GM10847 (cell line): Measurements from ENCODE around the gene FOXE1.

Experiments
- POLR2A ChIP-seq: IDR thresholded peaks from 2 replicates; pipeline ENCODE4 v1.6.1; 2011; ENCODE audit not compliant: insufficient read length; ENCODE audit errors: extremely low read depth

Gene FOXE1

GRCh38 chr9:97854696-97855485 lies 1.9 kb downstream of the FOXE1 start:
- TF ChIP-seq POLR2A = no peak

- no peak for TF ChIP-seq POLR2A
These were observed 2.5 kb downstream of the FOXE1 start for GRCh38 chr9:97855486-97855875.

- TF ChIP-seq POLR2A = no peak
These were observed 2.9 kb downstream of the FOXE1 start for GRCh38 chr9:97855899-97856298.

GRCh38 chr9:97856857-97857605 lies 4.0 kb downstream of the FOXE1 start:
- no peak for TF ChIP-seq POLR2A

GRCh38 chr9:97857606-97858392 lies 4.8 kb downstream of the FOXE1 start:
- no peak for TF ChIP-seq POLR2A

DNA sequence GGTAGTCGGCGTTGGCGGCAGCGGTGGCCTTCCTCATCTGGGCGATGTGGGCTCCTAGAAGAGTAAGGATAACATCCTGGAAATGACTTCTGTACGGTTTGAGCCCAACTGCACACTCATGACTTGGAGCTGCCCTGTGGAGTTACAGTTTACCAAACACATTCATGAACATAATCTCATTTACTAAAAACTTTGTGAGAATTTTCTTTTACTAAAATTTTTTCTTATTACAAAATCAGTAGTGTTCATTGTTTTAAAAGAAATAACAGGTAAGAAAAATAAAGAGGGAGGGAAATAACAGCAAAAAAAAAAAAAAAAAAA lies 5.3 kb downstream of the FOXE1 start:
- TF ChIP-seq POLR2A = no peak

GRCh38 chr9:97858826-97859225 lies 5.8 kb downstream of the FOXE1 start:
- TF ChIP-seq POLR2A = no peak

- TF ChIP-seq POLR2A = no peak
These were observed 6.3 kb downstream of the FOXE1 start for GRCh38 chr9:97859346-97859745.

- TF ChIP-seq POLR2A = no peak
These were observed 7.6 kb downstream of the FOXE1 start for GRCh38 chr9:97860451-97861147.

DNA sequence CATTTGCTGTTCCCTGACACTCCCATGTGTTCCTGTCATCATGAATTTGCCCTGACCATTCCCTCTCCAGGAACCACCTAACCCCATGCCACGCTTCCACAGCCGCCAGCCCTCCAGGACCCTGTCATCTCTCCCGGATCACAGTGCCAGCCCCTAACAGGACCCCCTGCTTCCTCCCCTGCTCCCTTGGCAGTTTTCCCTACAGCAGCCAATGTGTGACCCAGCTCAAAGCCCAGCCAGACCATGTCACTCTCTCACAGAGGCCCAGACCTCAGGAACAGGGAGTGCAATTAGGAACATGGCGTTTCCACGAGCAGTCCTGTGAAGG lies 8.1 kb downstream of the FOXE1 start:
- no peak for TF ChIP-seq POLR2A

- no peak for TF ChIP-seq POLR2A
These were observed 10.3 kb downstream of the FOXE1 start for GRCh38 chr9:97863314-97863713.

DNA sequence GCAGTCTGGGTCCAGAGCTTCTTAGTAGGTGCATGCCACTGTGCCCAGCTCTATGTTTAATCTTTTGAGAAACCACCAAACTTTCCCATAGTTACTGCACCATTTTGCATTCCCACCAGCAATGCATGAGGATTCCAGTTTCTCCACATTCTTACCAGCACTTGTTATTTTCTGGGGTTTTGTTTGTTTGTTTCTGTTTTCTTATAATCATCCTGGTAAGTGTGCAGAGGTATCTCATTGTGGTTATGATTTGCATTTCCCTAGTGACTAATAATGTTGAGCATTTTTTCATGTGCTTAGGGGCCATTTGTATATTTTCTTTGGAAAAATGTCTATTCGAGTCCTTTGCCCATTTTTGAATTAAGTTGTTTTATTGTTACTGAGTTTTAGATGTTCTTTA lies 11.4 kb downstream of the FOXE1 start:
- no peak for TF ChIP-seq POLR2A

DNA sequence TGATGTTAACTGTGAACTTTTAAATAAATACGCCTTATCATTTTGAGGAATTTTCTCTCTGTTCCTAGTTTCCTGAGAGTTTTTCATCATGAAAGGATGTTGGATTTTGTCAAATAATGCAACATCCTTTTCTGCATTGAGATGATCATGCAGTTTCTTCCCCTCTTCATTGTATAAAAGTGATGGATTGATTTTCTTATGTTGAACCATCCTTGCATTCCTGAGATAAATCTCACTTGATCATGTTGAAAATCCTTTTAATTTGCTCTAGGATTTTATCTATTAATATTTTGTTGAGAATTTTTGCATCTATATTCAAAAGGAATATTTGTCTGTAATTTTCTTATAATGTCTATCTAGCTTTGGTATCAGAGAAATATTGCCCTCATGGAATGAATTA lies 13.3 kb downstream of the FOXE1 start:
- TF ChIP-seq POLR2A = no peak

- no peak for TF ChIP-seq POLR2A
These were observed 13.8 kb downstream of the FOXE1 start for GRCh38 chr9:97866848-97867247.

DNA sequence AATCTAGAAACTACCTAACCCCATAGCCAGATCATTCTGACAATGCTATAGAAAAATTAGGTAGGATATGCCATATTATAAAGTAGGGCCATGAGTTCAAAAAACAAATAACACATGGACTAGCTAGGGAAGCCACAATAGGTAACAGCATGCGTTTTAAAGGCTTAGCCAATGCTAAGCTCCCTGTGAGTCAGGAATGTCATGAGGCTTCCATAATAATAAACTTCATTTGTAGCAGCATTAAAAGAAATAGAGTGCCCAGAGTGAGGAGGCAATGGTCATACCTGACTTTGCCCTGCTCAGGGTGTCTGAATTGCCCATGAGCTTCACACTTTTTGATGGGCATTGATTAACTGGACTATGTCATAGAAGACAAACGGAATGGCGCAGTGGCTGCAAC lies 15.8 kb downstream of the FOXE1 start:
- no peak for TF ChIP-seq POLR2A

DNA sequence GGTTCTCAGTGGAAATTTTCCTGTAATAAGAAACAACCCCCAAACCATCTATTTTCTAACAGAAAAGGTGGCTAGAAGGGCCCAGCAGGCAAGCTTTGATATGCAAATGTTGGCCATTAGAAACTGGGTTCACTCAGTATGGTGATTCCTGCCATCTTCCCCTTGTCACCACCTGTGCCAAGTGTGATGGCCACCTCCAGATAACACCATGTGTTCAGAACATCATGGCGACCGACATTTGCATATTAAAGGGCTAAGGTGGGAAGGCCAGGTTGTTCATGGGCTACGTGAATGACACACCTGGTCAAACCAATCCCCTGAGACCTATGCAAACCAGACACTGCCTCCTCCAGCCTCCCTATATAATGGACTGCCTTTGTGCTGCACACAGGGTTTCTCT lies 20.4 kb downstream of the FOXE1 start:
- TF ChIP-seq POLR2A = no peak

- TF ChIP-seq POLR2A = no peak
These were observed 20.9 kb downstream of the FOXE1 start for GRCh38 chr9:97873882-97874281.
